ENCODE data around the gene ZNF385B.

ZNF385B gene

GRCh38 chr2:179825494-179825893 lies 35.9 kb downstream of the ZNF385B start:
- no peaks in the 10 kb centered on the region for H3K36me3 ChIP-seq (ENCODE audit: control insufficient read depth, insufficient read depth, low read length)
- TF ChIP-seq, protein P1, sequence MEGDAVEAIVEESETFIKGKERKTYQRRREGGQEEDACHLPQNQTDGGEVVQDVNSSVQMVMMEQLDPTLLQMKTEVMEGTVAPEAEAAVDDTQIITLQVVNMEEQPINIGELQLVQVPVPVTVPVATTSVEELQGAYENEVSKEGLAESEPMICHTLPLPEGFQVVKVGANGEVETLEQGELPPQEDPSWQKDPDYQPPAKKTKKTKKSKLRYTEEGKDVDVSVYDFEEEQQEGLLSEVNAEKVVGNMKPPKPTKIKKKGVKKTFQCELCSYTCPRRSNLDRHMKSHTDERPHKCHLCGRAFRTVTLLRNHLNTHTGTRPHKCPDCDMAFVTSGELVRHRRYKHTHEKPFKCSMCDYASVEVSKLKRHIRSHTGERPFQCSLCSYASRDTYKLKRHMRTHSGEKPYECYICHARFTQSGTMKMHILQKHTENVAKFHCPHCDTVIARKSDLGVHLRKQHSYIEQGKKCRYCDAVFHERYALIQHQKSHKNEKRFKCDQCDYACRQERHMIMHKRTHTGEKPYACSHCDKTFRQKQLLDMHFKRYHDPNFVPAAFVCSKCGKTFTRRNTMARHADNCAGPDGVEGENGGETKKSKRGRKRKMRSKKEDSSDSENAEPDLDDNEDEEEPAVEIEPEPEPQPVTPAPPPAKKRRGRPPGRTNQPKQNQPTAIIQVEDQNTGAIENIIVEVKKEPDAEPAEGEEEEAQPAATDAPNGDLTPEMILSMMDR (IDR thresholded peaks at IDR 0.05; ENCODE audit: insufficient read depth, low read length, poor library complexity, severe bottlenecking) = no peak
- no peaks in the 10 kb centered on the region for H3K27me3 ChIP-seq (replicated peaks; ENCODE audit: control insufficient read depth, insufficient read depth, low read length)
- peak; percentile 6 for DNase-seq (ENCODE audit: extremely low read depth, insufficient read length)
- H3K4me3 ChIP-seq (replicated peaks; ENCODE audit: low read depth, low read length) = no peak overlapping the region

GRCh38 chr2:179824961-179825360 lies 36.5 kb downstream of the ZNF385B start:
- no peak overlapping the region for H3K4me3 ChIP-seq (replicated peaks; ENCODE audit: low read depth, low read length)
- DNase-seq (ENCODE audit: extremely low read depth, insufficient read length) = no peak
- no peaks in the 10 kb centered on the region for H3K27me3 ChIP-seq (replicated peaks; ENCODE audit: control insufficient read depth, insufficient read depth, low read length)
- no peaks in the 10 kb centered on the region for H3K36me3 ChIP-seq (ENCODE audit: control insufficient read depth, insufficient read depth, low read length)
- TF ChIP-seq, protein P1 (IDR thresholded peaks at IDR 0.05; ENCODE audit: insufficient read depth, low read length, poor library complexity, severe bottlenecking) = no peak

- Histone ChIP-seq H3K4me3 (replicated peaks; ENCODE audit: low read depth, low read length) (no peak overlapping the region), H3K36me3 (ENCODE audit: control insufficient read depth, insufficient read depth, low read length) (no peaks in the 10 kb centered on the region), H3K27me3 (replicated peaks; ENCODE audit: control insufficient read depth, insufficient read depth, low read length) (no peaks in the 10 kb centered on the region)
- TF ChIP-seq, protein P1 (IDR thresholded peaks at IDR 0.05; ENCODE audit: insufficient read depth, low read length, poor library complexity, severe bottlenecking) = no peak
- DNase-seq (ENCODE audit: extremely low read depth, insufficient read length) = no peak
These were observed 38.9 kb downstream of the ZNF385B start for GRCh38 chr2:179822540-179822939.

DNA sequence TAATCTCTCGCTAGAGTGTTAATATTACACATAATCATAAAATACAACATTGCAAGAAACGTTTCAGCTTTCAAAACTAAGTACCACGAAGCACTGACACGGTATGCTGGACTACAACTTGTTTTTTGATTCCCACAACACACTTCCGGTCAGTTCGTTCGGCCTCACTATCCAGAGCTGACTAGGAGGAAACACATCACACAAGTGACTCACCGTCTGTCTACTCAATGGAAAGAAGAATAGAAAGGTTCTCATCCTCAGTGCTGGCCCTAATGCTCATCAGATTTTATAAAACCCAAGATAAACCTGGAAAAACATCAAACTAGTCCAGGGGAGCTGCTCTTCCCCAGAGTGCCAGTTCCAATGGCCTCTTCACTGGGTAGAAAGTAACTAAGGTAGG lies 42.9 kb downstream of the ZNF385B start:
- TF ChIP-seq, protein P1 (IDR thresholded peaks at IDR 0.05; ENCODE audit: insufficient read depth, low read length, poor library complexity, severe bottlenecking) = no peak
- Histone ChIP-seq H3K27me3 (replicated peaks; ENCODE audit: control insufficient read depth, insufficient read depth, low read length) (no peaks in the 10 kb centered on the region), H3K36me3 (ENCODE audit: control insufficient read depth, insufficient read depth, low read length) (no peaks in the 10 kb centered on the region), H3K4me3 (replicated peaks; ENCODE audit: low read depth, low read length) (no peak overlapping the region)
- no peak for DNase-seq (ENCODE audit: extremely low read depth, insufficient read length)

DNA sequence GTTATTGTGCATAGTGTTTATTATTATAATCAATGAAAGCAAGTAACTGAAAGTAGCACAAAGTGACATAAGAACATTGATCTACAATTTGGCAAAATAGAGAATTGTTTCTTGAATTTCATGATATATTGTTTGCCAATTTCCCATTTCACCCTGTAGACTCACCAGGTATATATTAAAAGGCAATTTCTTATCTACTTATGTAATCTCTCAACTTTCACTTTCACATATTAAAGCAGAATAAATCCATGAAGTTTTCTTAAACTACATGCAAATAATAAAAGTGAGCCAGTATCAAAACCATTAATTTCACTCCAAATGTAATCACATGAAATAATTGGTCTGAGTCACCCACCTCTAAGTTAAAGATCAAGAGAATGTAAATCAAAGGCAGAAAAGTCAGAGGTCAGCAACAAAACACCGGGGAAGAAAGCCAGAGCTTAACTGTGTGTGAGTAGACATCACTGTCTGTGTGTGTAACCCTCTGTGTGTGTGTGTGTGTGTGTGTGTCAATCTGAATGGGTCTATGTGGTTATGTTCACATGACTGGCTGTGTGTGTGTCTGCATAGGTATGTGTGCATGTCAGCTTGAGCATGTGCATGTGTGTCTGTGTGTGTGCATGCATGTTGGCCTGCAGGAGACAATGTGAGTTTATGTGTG lies 44.1 kb downstream of the ZNF385B start:
- H3K27me3 ChIP-seq (replicated peaks; ENCODE audit: control insufficient read depth, insufficient read depth, low read length) = no peaks in the 10 kb centered on the region
- TF ChIP-seq, protein P1 (IDR thresholded peaks at IDR 0.05; ENCODE audit: insufficient read depth, low read length, poor library complexity, severe bottlenecking) = no peak
- no peak for DNase-seq (ENCODE audit: extremely low read depth, insufficient read length)
- H3K36me3 ChIP-seq (ENCODE audit: control insufficient read depth, insufficient read depth, low read length) = no peaks in the 10 kb centered on the region
- no peak overlapping the region for H3K4me3 ChIP-seq (replicated peaks; ENCODE audit: low read depth, low read length)

GRCh38 chr2:179814050-179814449 lies 47.4 kb downstream of the ZNF385B start:
- TF ChIP-seq, protein P1 (IDR thresholded peaks at IDR 0.05; ENCODE audit: insufficient read depth, low read length, poor library complexity, severe bottlenecking) = no peak
- no peaks in the 10 kb centered on the region for H3K36me3 ChIP-seq (ENCODE audit: control insufficient read depth, insufficient read depth, low read length)
- DNase-seq (ENCODE audit: extremely low read depth, insufficient read length) = no peak

More at GRCh38 chr2:179814050-179814449, 47.4 kb downstream of the ZNF385B start:
- no peaks in the 10 kb centered on the region for H3K27me3 ChIP-seq (replicated peaks; ENCODE audit: control insufficient read depth, insufficient read depth, low read length)
- no peak overlapping the region for H3K4me3 ChIP-seq (replicated peaks; ENCODE audit: low read depth, low read length)
